ENCODE data around the gene RABIF. TPM values are rescaled to one million over a fixed set of nuclear protein-coding genes. Genes with fewer than 3 reads are reported as not detected.
A peak's percentile ranks its signal among the peaks of the same experiment; 100 is the strongest.

Gene RABIF
- total RNA-seq, 1 experiment from 2014 or later = 9.6 TPM

GRCh38 chr1:202890392-202890791 is 1.4 kb upstream of the RABIF start:
- no peaks in the 10 kb centered on the region for H3K27me3 ChIP-seq (replicated peaks; ENCODE audit: control insufficient read depth, insufficient read depth, low read length)
- CTCF ChIA-PET = no interaction called here
- H3K4me3 Mint-ChIP-seq (ENCODE audit: unreplicated experiment) = no peak overlapping the region
- TF ChIP-seq, protein P1, sequence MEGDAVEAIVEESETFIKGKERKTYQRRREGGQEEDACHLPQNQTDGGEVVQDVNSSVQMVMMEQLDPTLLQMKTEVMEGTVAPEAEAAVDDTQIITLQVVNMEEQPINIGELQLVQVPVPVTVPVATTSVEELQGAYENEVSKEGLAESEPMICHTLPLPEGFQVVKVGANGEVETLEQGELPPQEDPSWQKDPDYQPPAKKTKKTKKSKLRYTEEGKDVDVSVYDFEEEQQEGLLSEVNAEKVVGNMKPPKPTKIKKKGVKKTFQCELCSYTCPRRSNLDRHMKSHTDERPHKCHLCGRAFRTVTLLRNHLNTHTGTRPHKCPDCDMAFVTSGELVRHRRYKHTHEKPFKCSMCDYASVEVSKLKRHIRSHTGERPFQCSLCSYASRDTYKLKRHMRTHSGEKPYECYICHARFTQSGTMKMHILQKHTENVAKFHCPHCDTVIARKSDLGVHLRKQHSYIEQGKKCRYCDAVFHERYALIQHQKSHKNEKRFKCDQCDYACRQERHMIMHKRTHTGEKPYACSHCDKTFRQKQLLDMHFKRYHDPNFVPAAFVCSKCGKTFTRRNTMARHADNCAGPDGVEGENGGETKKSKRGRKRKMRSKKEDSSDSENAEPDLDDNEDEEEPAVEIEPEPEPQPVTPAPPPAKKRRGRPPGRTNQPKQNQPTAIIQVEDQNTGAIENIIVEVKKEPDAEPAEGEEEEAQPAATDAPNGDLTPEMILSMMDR (IDR thresholded peaks at IDR 0.05; ENCODE audit: insufficient read depth in 1 of 2, low read depth in 1 of 2, low read length in 1 of 2, severe bottlenecking in 1 of 2, unreplicated experiment in 1 of 2) = no peak
- peaks cover 15% of the 10 kb centered on the region for H3K4me1 Mint-ChIP-seq (ENCODE audit: low read depth, unreplicated experiment)
- no peaks in the 10 kb centered on the region for H3K9me3 ChIP-seq
- no peak overlapping the region for H3K27ac Mint-ChIP-seq (ENCODE audit: unreplicated experiment)
- no peak for DNase-seq
- BruUV-seq (replicated peaks) = no TSS peak
- no peak overlapping the region for H3K4me3 ChIP-seq (ENCODE audit: low read depth, low read length)
- peaks cover 12% of the 10 kb centered on the region for H3K36me3 Mint-ChIP-seq (ENCODE audit: insufficient read depth, unreplicated experiment)
- no peaks in the 10 kb centered on the region for H3K27me3 Mint-ChIP-seq (ENCODE audit: insufficient read depth, unreplicated experiment)
- intact Hi-C loops (cut with micrococcal nuclease; ENCODE audit: unreplicated experiment) = no loop called here
- H3K9me3 Mint-ChIP-seq (ENCODE audit: unreplicated experiment) = no peaks in the 10 kb centered on the region
- 0 out of 2 replicates have a peak, but pooled peaks cover 4% of the 10 kb centered on the region for H3K4me1 ChIP-seq
- POLR2A ChIA-PET = no interaction called here
- H3K36me3 ChIP-seq (ENCODE audit: control insufficient read depth, insufficient read depth, low read length) = no peaks in the 10 kb centered on the region

GRCh38 chr1:202888221-202888530 is 773 bp downstream of the RABIF start:
- CTCF ChIA-PET = interaction anchor here (0.5 to 1.2 kb wide), 3 partner anchors 25 to 993 kb away, joined by 3 to 7 read pairs (median 4); no protein-coding TSS in a partner anchor
- POLR2A ChIA-PET = interaction anchor here (0.5 to 1.4 kb wide), 6 partner anchors 25 to 1628 kb away, joined by 3 to 15 read pairs (median 5); no protein-coding TSS in a partner anchor

GRCh38 chr1:202880961-202881460 is 7.9 kb downstream of the RABIF start:
- TF ChIP-seq, protein P1 (IDR thresholded peaks at IDR 0.05; ENCODE audit: insufficient read depth in 1 of 2, low read depth in 1 of 2, low read length in 1 of 2, severe bottlenecking in 1 of 2, unreplicated experiment in 1 of 2) = no peak
- Mint-ChIP-seq H3K4me1 (ENCODE audit: low read depth, unreplicated experiment) (no peaks in the 10 kb centered on the region), H3K27me3 (ENCODE audit: insufficient read depth, unreplicated experiment) (no peaks in the 10 kb centered on the region), H3K4me3 (ENCODE audit: unreplicated experiment) (no peak overlapping the region), H3K36me3 (ENCODE audit: insufficient read depth, unreplicated experiment) (peaks cover 12% of the 10 kb centered on the region), H3K27ac (ENCODE audit: unreplicated experiment) (no peak overlapping the region), H3K9me3 (ENCODE audit: unreplicated experiment) (no peaks in the 10 kb centered on the region)
- DNase-seq = no peak
- Histone ChIP-seq H3K36me3 (ENCODE audit: control insufficient read depth, insufficient read depth, low read length) (no peaks in the 10 kb centered on the region), H3K4me3 (ENCODE audit: low read depth, low read length) (no peak overlapping the region), H3K27me3 (replicated peaks; ENCODE audit: control insufficient read depth, insufficient read depth, low read length) (no peaks in the 10 kb centered on the region), H3K9me3 (no peaks in the 10 kb centered on the region), H3K4me1 (no peaks in the 10 kb centered on the region)
- intact Hi-C loops (cut with micrococcal nuclease; ENCODE audit: unreplicated experiment) = no loop called here
- POLR2A ChIA-PET = no interaction called here
- no TSS peak for BruUV-seq (replicated peaks)
- CTCF ChIA-PET = interaction anchor here (0.5 to 0.7 kb wide), 2 partner anchors 18 to 20 kb away, joined by 3 to 5 read pairs; no protein-coding TSS in a partner anchor

More at GRCh38 chr1:202888221-202888530, 773 bp downstream of the RABIF start:
- Histone ChIP-seq H3K4me1 (0 out of 2 replicates have a peak, but pooled peaks cover 4% of the 10 kb centered on the region), H3K9me3 (no peaks in the 10 kb centered on the region), H3K4me3 (ENCODE audit: low read depth, low read length) (peak overlapping the region; percentile 52), H3K36me3 (ENCODE audit: control insufficient read depth, insufficient read depth, low read length) (no peaks in the 10 kb centered on the region), H3K27me3 (replicated peaks; ENCODE audit: control insufficient read depth, insufficient read depth, low read length) (no peaks in the 10 kb centered on the region)
- no TSS peak for BruUV-seq (replicated peaks)
- no peak for DNase-seq
- Mint-ChIP-seq H3K9me3 (ENCODE audit: unreplicated experiment) (no peaks in the 10 kb centered on the region), H3K36me3 (ENCODE audit: insufficient read depth, unreplicated experiment) (peaks cover 6% of the 10 kb centered on the region), H3K27ac (ENCODE audit: unreplicated experiment) (peak overlapping the region; percentile 87), H3K4me3 (ENCODE audit: unreplicated experiment) (peak overlapping the region; percentile 80), H3K4me1 (ENCODE audit: low read depth, unreplicated experiment) (peaks cover 15% of the 10 kb centered on the region), H3K27me3 (ENCODE audit: insufficient read depth, unreplicated experiment) (no peaks in the 10 kb centered on the region)
- intact Hi-C loops (cut with micrococcal nuclease; ENCODE audit: unreplicated experiment) = loop anchor here (2.0 kb wide), 1 partner anchor 119 kb away; the partner anchor contains the start of gene TMEM183A
- TF ChIP-seq, protein P1 (IDR thresholded peaks at IDR 0.05; ENCODE audit: insufficient read depth in 1 of 2, low read depth in 1 of 2, low read length in 1 of 2, severe bottlenecking in 1 of 2, unreplicated experiment in 1 of 2) = no peak
